Activated CD8-positive, alpha-beta T cell treated with anti-CD3 and anti-CD28 coated beads, Interleukin-2, amount 10 ng/mL, durations not matched to agents 7 days and 5 days (primary cell): ENCODE results near the gene MYO16. TPM values are rescaled to one million over a fixed set of nuclear protein-coding genes. Genes with fewer than 3 reads are reported as not detected.
"Not testable (repeated sequence)": the region's sequence is repeated elsewhere in the genome, so short reads cannot be mapped to it uniquely, and the experiment has no call there.

Experiments used
- ATAC-seq: fragments of 150-1000 bp; cut with Tn5 transposase; one replicate; pipeline ENCODE4 v1.10.0; 2021; ENCODE audit warnings: moderate library complexity
- CTCF ChIA-PET: fragments of 350-600 bp; sonication (Branson Sonifier 250); formaldehyde crosslinking; loops from one replicate; lab custom pipeline; 2021; ENCODE audit warnings: antibody characterized with exemption; lab: Charles Lee
- POLR2A ChIA-PET: fragments of 350-600 bp; sonication (Branson Sonifier 250); formaldehyde crosslinking; loops from one replicate; lab custom pipeline; 2021; ENCODE audit warnings: antibody characterized with exemption; lab: Charles Lee
- DNase-seq: peaks from one replicate; pipeline ENCODE4 v3.0.0-alpha.2; 2020
- H3K27ac Mint-ChIP-seq: one replicate; pipeline ENCODE4 v1.8.0; 2021; ENCODE audit warnings: mild to moderate bottlenecking, mixed read lengths
- H3K27me3 Mint-ChIP-seq: one replicate; pipeline ENCODE4 v1.8.0; 2021; ENCODE audit warnings: low read depth, mixed read lengths
- H3K36me3 Mint-ChIP-seq: one replicate; pipeline ENCODE4 v1.8.0; 2021; ENCODE audit warnings: low read depth, mixed read lengths
- H3K4me1 Mint-ChIP-seq: one replicate; pipeline ENCODE4 v1.8.0; 2021; ENCODE audit warnings: low read depth, mixed read lengths
- H3K4me3 Mint-ChIP-seq: one replicate; pipeline ENCODE4 v1.8.0; 2021; ENCODE audit warnings: mild to moderate bottlenecking, mixed read lengths
- H3K9me3 Mint-ChIP-seq: one replicate; pipeline ENCODE4 v1.8.0; 2022; ENCODE audit warnings: mixed read lengths; ENCODE audit not compliant: insufficient read depth
- total RNA-seq, 2 experiments: library from RNA; stranded (reverse); gene quantifications; one replicate each; pipeline ENCODE4 v1.2.3, GENCODE V29; 2021

MYO16 gene
- total RNA-seq, 2 experiments from 2014 or later = not detected

- Mint-ChIP-seq H3K27ac (no peak overlapping the region), H3K36me3 (no peaks in the 10 kb centered on the region), H3K27me3 (no peaks in the 10 kb centered on the region), H3K4me1 (no peaks in the 10 kb centered on the region), H3K9me3 (no peaks in the 10 kb centered on the region), H3K4me3 (no peak overlapping the region)
- CTCF ChIA-PET = interaction anchor here (0.6 kb wide), 1 partner anchor 539 kb away, joined by 3 read pairs; no protein-coding TSS in a partner anchor
- POLR2A ChIA-PET = no interaction called here
- DNase-seq = no peak
- ATAC-seq = no peak
Measured at GRCh38 chr13:109211616-109212015, 582.2 kb downstream of the MYO16 start.

GRCh38 chr13:109212650-109213049, 583.2 kb downstream of the MYO16 start:
- no peak overlapping the region for H3K27ac Mint-ChIP-seq
- ATAC-seq (no peak), DNase-seq (no peak)
- H3K4me1 Mint-ChIP-seq = no peaks in the 10 kb centered on the region
- no peaks in the 10 kb centered on the region for H3K36me3 Mint-ChIP-seq
- ChIA-PET POLR2A (no interaction called here), CTCF (no interaction called here)
- H3K9me3 Mint-ChIP-seq = no peaks in the 10 kb centered on the region
- H3K27me3 Mint-ChIP-seq = no peaks in the 10 kb centered on the region
- H3K4me3 Mint-ChIP-seq = no peak overlapping the region

DNA sequence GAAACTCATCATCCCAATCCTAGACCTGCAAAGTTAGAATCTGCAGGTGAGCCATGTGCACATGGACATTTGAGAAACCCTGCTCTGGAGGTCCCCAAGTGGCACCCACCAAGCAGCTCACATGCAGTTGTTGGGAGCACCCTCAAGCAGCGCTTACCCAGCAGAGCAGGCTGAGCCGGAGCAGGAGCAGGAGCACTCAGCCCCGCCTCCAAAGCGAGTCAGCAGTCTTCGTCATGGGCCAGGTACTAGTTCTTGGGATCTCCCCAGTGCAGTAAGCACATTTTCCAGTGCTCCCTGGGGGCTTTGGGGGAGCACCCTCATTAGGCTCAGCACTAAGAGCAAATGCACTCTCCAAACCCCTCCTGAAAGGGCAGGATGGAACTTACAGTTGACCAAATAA, 584.3 kb downstream of the MYO16 start:
- Mint-ChIP-seq H3K4me3 (no peak overlapping the region), H3K36me3 (no peaks in the 10 kb centered on the region), H3K27me3 (no peaks in the 10 kb centered on the region), H3K9me3 (no peaks in the 10 kb centered on the region), H3K4me1 (no peaks in the 10 kb centered on the region), H3K27ac (no peak overlapping the region)
- CTCF ChIA-PET = no interaction called here
- ATAC-seq (no peak), DNase-seq (no peak)
- POLR2A ChIA-PET = no interaction called here

DNA sequence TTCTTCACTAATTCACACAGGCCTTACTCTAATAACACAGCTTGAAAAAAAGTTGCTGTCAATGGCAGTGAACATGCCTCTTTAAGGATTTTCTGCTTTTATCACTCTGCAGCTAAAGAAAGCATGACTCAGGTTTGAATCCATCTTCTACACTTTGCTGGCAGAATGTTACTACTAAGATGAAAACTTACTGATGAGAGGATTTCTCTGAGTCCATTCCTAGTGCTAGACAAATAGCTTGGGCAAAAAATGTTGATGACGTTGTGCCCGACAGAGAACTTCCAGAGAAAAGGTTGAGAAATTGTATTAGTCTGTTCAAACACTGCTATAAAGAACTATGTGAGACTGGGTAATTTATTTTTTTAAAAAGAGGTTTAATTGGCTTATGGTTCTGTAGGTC, 585.0 kb downstream of the MYO16 start:
- POLR2A ChIA-PET = no interaction called here
- Mint-ChIP-seq H3K27me3 (no peaks in the 10 kb centered on the region), H3K4me3 (no peak overlapping the region), H3K4me1 (no peaks in the 10 kb centered on the region), H3K36me3 (no peaks in the 10 kb centered on the region), H3K27ac (no peak overlapping the region), H3K9me3 (no peaks in the 10 kb centered on the region)
- ATAC-seq (no peak), DNase-seq (no peak)
- CTCF ChIA-PET = no interaction called here

- Mint-ChIP-seq H3K36me3 (no peaks in the 10 kb centered on the region), H3K4me1 (no peaks in the 10 kb centered on the region), H3K27ac (no peak overlapping the region), H3K9me3 (no peaks in the 10 kb centered on the region), H3K4me3 (no peak overlapping the region), H3K27me3 (no peaks in the 10 kb centered on the region)
- no peak for ATAC-seq
- ChIA-PET CTCF (no interaction called here), POLR2A (no interaction called here)
- no peak for DNase-seq
Measured at GRCh38 chr13:109215377-109215776, 586.0 kb downstream of the MYO16 start.

GRCh38 chr13:109217510-109217909, 588.1 kb downstream of the MYO16 start:
- CTCF ChIA-PET, H3K9me3 Mint-ChIP-seq: not testable (repeated sequence)

GRCh38 chr13:109220631-109221030, 591.2 kb downstream of the MYO16 start:
- Mint-ChIP-seq H3K36me3 (no peaks in the 10 kb centered on the region), H3K4me1 (no peaks in the 10 kb centered on the region), H3K27ac (no peak overlapping the region), H3K9me3 (no peaks in the 10 kb centered on the region), H3K27me3 (no peaks in the 10 kb centered on the region), H3K4me3 (no peak overlapping the region)
- ChIA-PET CTCF (no interaction called here), POLR2A (no interaction called here)
- no peak for DNase-seq
- ATAC-seq = no peak

More at GRCh38 chr13:109217510-109217909, 588.1 kb downstream of the MYO16 start:
- H3K27me3 Mint-ChIP-seq, POLR2A ChIA-PET, H3K36me3 Mint-ChIP-seq, H3K4me3 Mint-ChIP-seq, DNase-seq, H3K27ac Mint-ChIP-seq, H3K4me1 Mint-ChIP-seq, ATAC-seq: not testable (repeated sequence)

DNA sequence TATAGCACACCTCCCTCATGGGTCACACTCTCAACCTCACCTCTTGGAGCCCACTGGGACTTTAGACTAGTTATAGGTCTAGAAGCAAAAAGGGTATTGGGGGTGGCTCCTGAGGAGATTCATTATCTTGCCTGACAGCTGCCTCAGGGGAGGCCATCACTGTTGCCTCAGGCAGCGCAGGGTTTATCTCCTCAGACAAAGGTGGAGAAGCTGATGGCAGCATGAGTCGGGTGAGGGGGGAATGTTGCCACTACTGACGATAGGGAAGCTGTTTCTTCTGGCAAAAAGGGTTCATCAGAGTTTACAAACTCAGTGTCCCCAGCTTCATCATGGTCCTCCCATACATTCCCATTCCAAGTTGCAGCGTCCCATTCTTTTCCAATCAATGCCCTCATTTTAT, 594.6 kb downstream of the MYO16 start:
- no peak for DNase-seq
- POLR2A ChIA-PET = no interaction called here
- no peak for ATAC-seq
- no peak overlapping the region for H3K27ac Mint-ChIP-seq
- CTCF ChIA-PET = no interaction called here
- no peak overlapping the region for H3K4me3 Mint-ChIP-seq
- H3K36me3 Mint-ChIP-seq = no peaks in the 10 kb centered on the region
- H3K9me3 Mint-ChIP-seq = no peaks in the 10 kb centered on the region
- no peaks in the 10 kb centered on the region for H3K27me3 Mint-ChIP-seq
- H3K4me1 Mint-ChIP-seq = no peaks in the 10 kb centered on the region

GRCh38 chr13:109226631-109227030, 597.2 kb downstream of the MYO16 start:
- ChIA-PET CTCF (no interaction called here), POLR2A (interaction anchor here (0.9 kb wide), 1 partner anchor 28 kb away, joined by 3 read pairs; no protein-coding TSS in a partner anchor)
- no peak for ATAC-seq

DNA sequence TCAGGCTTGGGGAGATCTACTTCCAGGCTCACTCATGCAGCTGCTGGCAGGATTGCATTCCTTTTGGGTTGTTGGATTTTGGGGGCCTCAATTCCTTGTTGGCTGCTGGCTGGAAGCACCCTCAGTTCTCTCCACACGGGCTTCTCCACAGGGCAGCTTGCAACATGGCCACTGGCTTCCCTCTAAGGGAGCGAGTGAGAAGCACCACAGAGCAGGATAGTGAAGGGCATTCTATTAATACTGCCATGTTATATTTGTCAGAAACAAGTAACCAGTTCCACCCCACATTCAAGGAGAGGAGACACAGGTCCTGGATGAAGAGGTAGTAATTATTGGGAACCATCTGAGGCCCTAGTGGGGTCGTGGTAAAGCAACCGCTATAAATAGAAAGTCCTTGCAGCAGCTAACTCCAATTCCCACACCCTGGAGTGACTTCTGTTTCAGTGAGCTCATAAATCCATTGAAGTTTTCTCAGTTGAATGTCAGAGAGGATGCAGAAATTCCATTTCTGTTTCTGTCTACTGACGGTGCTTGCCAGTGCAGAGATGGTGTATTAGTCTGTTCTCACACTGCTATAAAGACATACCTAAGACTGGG, 598.0 kb downstream of the MYO16 start:
- no peak overlapping the region for H3K27ac Mint-ChIP-seq
- no peaks in the 10 kb centered on the region for H3K9me3 Mint-ChIP-seq
- POLR2A ChIA-PET = no interaction called here
- no peaks in the 10 kb centered on the region for H3K36me3 Mint-ChIP-seq
- ATAC-seq (no peak), DNase-seq (no peak)
- CTCF ChIA-PET = no interaction called here
- no peaks in the 10 kb centered on the region for H3K27me3 Mint-ChIP-seq
- H3K4me3 Mint-ChIP-seq = no peak overlapping the region
- H3K4me1 Mint-ChIP-seq = no peaks in the 10 kb centered on the region

More at GRCh38 chr13:109226631-109227030, 597.2 kb downstream of the MYO16 start:
- Mint-ChIP-seq H3K27ac (no peak overlapping the region), H3K36me3 (no peaks in the 10 kb centered on the region), H3K27me3 (no peaks in the 10 kb centered on the region), H3K4me3 (no peak overlapping the region), H3K4me1 (no peaks in the 10 kb centered on the region), H3K9me3 (no peaks in the 10 kb centered on the region)
- DNase-seq = no peak

DNA sequence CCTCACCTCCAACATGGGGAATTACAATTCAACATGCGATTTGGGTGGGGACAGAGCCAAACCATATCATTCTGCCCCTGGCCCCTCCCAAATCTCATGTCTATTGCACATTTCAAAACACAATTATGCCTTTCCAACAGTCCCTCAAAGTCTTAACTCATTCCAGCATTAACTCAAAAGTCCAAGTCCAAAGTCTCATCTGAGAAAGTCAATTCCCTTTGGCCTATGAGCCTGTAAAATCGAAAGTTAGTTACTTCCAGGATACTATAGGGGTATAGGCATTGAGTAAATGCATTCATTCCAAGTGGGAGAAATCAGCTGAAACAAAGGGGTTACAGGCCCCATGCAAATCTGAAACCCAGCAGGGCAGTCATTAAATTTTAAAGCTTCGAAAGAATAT, 598.8 kb downstream of the MYO16 start:
- ATAC-seq (no peak), DNase-seq (no peak)
- CTCF ChIA-PET = no interaction called here
- H3K27ac Mint-ChIP-seq = no peak overlapping the region
- H3K36me3 Mint-ChIP-seq = no peaks in the 10 kb centered on the region
- H3K4me1 Mint-ChIP-seq = no peaks in the 10 kb centered on the region
- H3K27me3 Mint-ChIP-seq = no peaks in the 10 kb centered on the region
- H3K9me3 Mint-ChIP-seq = no peaks in the 10 kb centered on the region
- H3K4me3 Mint-ChIP-seq = no peak overlapping the region
- POLR2A ChIA-PET = no interaction called here

DNA sequence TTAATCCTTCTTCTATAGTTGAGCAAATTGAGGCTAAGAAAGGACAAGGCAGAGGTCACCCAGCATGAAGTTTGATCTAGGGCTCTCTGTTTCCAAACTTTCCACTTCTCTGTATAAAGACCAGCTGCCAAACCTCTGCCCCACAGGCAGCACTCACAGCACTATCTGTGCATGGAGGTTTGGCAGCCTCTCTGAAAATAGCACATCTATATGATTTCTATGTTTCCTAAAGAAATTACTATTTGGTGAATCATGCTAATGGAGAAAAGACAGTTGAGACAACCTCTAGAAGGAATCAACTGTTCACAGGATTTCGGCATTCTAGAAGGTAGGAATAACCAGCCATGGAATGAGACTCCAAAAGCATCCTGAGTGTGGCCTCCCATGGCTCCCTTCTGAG, 602.5 kb downstream of the MYO16 start:
- ChIA-PET CTCF (no interaction called here), POLR2A (no interaction called here)
- H3K27me3 Mint-ChIP-seq = no peaks in the 10 kb centered on the region
- no peaks in the 10 kb centered on the region for H3K9me3 Mint-ChIP-seq
- ATAC-seq (no peak), DNase-seq (no peak)
- H3K36me3 Mint-ChIP-seq = no peaks in the 10 kb centered on the region
- H3K4me3 Mint-ChIP-seq = no peak overlapping the region
- H3K4me1 Mint-ChIP-seq = no peaks in the 10 kb centered on the region
- no peak overlapping the region for H3K27ac Mint-ChIP-seq

GRCh38 chr13:109233293-109233692, 603.9 kb downstream of the MYO16 start:
- ATAC-seq (no peak), DNase-seq (no peak)
- Mint-ChIP-seq H3K27me3 (no peaks in the 10 kb centered on the region), H3K27ac (no peak overlapping the region), H3K4me3 (no peak overlapping the region), H3K36me3 (no peaks in the 10 kb centered on the region), H3K4me1 (no peaks in the 10 kb centered on the region), H3K9me3 (no peaks in the 10 kb centered on the region)
- ChIA-PET POLR2A (no interaction called here), CTCF (no interaction called here)
